ENCODE data around the gene PDE4D.

The PDE4D gene

DNA sequence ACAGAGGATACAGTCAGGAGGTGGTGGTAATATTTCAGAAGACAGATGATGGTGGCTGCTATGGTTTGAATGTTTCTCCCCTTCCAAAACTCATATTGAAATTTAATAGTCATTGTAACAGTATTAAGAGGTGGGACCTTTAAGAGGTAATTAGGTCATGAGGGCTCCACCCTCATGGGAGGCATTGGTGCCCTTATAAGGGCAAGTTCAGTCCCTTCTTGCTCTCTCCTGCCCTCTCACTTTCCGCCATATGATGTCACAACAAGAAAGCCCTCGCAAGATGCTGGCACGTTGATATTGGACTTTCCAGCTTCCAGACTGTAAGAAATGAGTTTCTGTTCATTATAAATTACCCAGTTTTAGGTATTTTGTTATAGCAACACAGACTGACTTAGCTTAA, 274.9 kb downstream of the PDE4D start:
- DNase-seq = no peak
- H3K27ac ChIP-seq (ENCODE audit: low read length) = no peak overlapping the region
- H3K36me3 ChIP-seq (replicated peaks; ENCODE audit: insufficient read depth, low read length) = no peaks in the 10 kb centered on the region
- H3K79me2 ChIP-seq (ENCODE audit: low read length) = no peaks in the 10 kb centered on the region
- no peak overlapping the region for H2AFZ ChIP-seq (ENCODE audit: low read length)
- H4K20me1 ChIP-seq (ENCODE audit: insufficient read depth, low read length) = no peaks in the 10 kb centered on the region
- no peak for TF ChIP-seq EZH2 (optimal IDR thresholded peaks at IDR 0.05; ENCODE audit: low read depth, low read length)
- no peak for TF ChIP-seq EZH2phosphoT487 (IDR thresholded peaks at IDR 0.05; ENCODE audit: low read length)
- TF ChIP-seq, protein P1, sequence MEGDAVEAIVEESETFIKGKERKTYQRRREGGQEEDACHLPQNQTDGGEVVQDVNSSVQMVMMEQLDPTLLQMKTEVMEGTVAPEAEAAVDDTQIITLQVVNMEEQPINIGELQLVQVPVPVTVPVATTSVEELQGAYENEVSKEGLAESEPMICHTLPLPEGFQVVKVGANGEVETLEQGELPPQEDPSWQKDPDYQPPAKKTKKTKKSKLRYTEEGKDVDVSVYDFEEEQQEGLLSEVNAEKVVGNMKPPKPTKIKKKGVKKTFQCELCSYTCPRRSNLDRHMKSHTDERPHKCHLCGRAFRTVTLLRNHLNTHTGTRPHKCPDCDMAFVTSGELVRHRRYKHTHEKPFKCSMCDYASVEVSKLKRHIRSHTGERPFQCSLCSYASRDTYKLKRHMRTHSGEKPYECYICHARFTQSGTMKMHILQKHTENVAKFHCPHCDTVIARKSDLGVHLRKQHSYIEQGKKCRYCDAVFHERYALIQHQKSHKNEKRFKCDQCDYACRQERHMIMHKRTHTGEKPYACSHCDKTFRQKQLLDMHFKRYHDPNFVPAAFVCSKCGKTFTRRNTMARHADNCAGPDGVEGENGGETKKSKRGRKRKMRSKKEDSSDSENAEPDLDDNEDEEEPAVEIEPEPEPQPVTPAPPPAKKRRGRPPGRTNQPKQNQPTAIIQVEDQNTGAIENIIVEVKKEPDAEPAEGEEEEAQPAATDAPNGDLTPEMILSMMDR (IDR thresholded peaks at IDR 0.05; ENCODE audit: low read length) = no peak
- no peak overlapping the region for H3K4me3 ChIP-seq (ENCODE audit: low read length)
- H3K9ac ChIP-seq (ENCODE audit: low read length) = no peak overlapping the region
- no peaks in the 10 kb centered on the region for H3F3A ChIP-seq (ENCODE audit: insufficient read depth, low read length)
- no peak overlapping the region for H3K4me2 ChIP-seq (ENCODE audit: low read depth, low read length)
- peaks cover 19% of the 10 kb centered on the region; the same call in 1 of the 2 replicates for H3K4me1 ChIP-seq (ENCODE audit: low read length)
- no peaks in the 10 kb centered on the region for H3K9me3 ChIP-seq (replicated peaks; ENCODE audit: insufficient read depth, low read length)
- no peaks in the 10 kb centered on the region for H3K27me3 ChIP-seq (replicated peaks; ENCODE audit: insufficient read depth, low read length)
- H3K9me2 ChIP-seq (replicated peaks; ENCODE audit: insufficient read depth, low read length) = no peaks in the 10 kb centered on the region

DNA sequence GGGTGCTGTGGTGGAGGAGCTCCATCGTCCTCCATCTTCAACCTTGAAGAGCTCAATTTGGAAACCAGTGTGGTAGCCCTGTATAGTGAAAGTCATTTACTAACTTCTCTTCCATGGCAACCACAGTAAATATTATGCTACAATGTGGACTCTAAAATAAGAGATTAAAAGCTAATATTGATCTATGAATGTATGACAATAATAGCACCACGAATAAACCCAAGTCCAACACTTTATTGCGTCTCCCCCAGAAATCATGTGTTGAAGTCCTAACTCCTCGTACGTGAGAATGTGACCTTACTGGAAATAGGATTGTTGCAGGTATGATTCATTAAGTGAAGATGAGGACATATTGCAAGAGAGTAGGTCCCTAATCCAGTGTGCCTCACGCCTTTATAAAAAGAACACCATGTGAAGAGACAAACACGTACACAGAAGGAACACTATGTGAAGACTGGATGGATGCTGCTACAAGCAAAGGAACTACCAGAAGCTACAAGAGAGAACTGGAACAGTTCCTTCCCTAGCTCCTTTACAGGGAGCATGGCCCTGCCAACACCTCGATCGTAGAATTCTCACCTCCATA, 276.2 kb downstream of the PDE4D start:
- no peak overlapping the region for H3K9ac ChIP-seq (ENCODE audit: low read length)
- no peaks in the 10 kb centered on the region for H3K9me2 ChIP-seq (replicated peaks; ENCODE audit: insufficient read depth, low read length)
- H3K4me3 ChIP-seq (ENCODE audit: low read length) = no peak overlapping the region
- H3K4me1 ChIP-seq (ENCODE audit: low read length) = peaks cover 19% of the 10 kb centered on the region; the same call in 1 of the 2 replicates
- no peaks in the 10 kb centered on the region for H3K9me3 ChIP-seq (replicated peaks; ENCODE audit: insufficient read depth, low read length)
- H4K20me1 ChIP-seq (ENCODE audit: insufficient read depth, low read length) = no peaks in the 10 kb centered on the region
- no peaks in the 10 kb centered on the region for H3K27me3 ChIP-seq (replicated peaks; ENCODE audit: insufficient read depth, low read length)
- no peaks in the 10 kb centered on the region for H3F3A ChIP-seq (ENCODE audit: insufficient read depth, low read length)
- H2AFZ ChIP-seq (ENCODE audit: low read length) = no peak overlapping the region
- no peaks in the 10 kb centered on the region for H3K79me2 ChIP-seq (ENCODE audit: low read length)
- no peaks in the 10 kb centered on the region for H3K36me3 ChIP-seq (replicated peaks; ENCODE audit: insufficient read depth, low read length)
- DNase-seq = no peak
- H3K27ac ChIP-seq (ENCODE audit: low read length) = no peak overlapping the region
- no peak overlapping the region for H3K4me2 ChIP-seq (ENCODE audit: low read depth, low read length)
- TF ChIP-seq EZH2 (optimal IDR thresholded peaks at IDR 0.05; ENCODE audit: low read depth, low read length) (no peak), EZH2phosphoT487 (IDR thresholded peaks at IDR 0.05; ENCODE audit: low read length) (no peak)

DNA sequence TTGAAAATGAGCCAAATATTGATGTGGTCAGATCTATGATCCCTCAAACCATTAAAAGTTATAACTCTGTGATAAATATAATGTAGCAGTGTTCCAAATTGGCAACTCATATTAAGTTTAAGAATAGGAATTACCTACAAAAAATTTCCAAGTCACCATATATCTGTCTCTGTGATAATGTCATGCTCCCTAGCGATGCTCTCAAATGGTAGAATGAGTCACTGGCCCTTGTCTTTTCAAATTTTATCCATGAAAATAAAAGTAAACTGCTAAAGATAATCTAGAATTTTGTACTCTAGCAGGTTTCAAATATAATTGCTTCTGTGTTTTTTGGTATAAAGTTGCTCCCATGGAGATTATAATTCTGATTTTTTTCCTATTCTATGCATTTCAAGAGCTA, 277.1 kb downstream of the PDE4D start:
- Histone ChIP-seq H3K36me3 (replicated peaks; ENCODE audit: insufficient read depth, low read length) (no peaks in the 10 kb centered on the region), H3K9me3 (replicated peaks; ENCODE audit: insufficient read depth, low read length) (no peaks in the 10 kb centered on the region), H3K9me2 (replicated peaks; ENCODE audit: insufficient read depth, low read length) (no peaks in the 10 kb centered on the region), H3K79me2 (ENCODE audit: low read length) (no peaks in the 10 kb centered on the region), H3K4me3 (ENCODE audit: low read length) (no peak overlapping the region), H3K27ac (ENCODE audit: low read length) (no peak overlapping the region), H2AFZ (ENCODE audit: low read length) (no peak overlapping the region), H3F3A (ENCODE audit: insufficient read depth, low read length) (no peaks in the 10 kb centered on the region), H3K4me2 (ENCODE audit: low read depth, low read length) (no peak overlapping the region), H3K9ac (ENCODE audit: low read length) (no peak overlapping the region), H3K4me1 (ENCODE audit: low read length) (peaks cover 19% of the 10 kb centered on the region; the same call in 1 of the 2 replicates), H4K20me1 (ENCODE audit: insufficient read depth, low read length) (no peaks in the 10 kb centered on the region), H3K27me3 (replicated peaks; ENCODE audit: insufficient read depth, low read length) (no peaks in the 10 kb centered on the region)
- TF ChIP-seq, protein P1 (IDR thresholded peaks at IDR 0.05; ENCODE audit: low read length) = no peak
- TF ChIP-seq EZH2 (optimal IDR thresholded peaks at IDR 0.05; ENCODE audit: low read depth, low read length) = no peak
- no peak for TF ChIP-seq EZH2phosphoT487 (IDR thresholded peaks at IDR 0.05; ENCODE audit: low read length)
- DNase-seq = no peak

DNA sequence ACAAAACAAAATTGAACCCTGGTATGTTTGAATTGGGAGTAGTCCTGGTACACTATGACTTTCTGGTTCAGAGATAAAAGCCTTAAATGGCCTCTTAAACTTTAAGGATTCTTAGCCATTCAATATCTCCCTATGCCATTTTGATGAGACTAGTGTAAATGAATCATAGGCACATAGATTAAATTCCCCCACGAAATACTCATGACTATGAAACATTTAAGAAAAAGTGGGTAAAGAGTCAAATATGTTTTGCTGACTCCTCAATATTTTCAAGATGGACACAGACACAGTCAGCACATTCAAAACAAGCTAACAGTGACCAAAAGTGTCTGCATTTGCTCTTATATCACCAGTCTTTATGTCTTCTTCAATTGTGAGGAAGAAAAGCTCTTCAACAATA, 278.3 kb downstream of the PDE4D start:
- no peak overlapping the region for H2AFZ ChIP-seq (ENCODE audit: low read length)
- no peak overlapping the region for H3K9ac ChIP-seq (ENCODE audit: low read length)
- H3K4me3 ChIP-seq (ENCODE audit: low read length) = no peak overlapping the region
- no peaks in the 10 kb centered on the region for H3K27me3 ChIP-seq (replicated peaks; ENCODE audit: insufficient read depth, low read length)
- no peak overlapping the region for H3K4me2 ChIP-seq (ENCODE audit: low read depth, low read length)
- no peaks in the 10 kb centered on the region for H3F3A ChIP-seq (ENCODE audit: insufficient read depth, low read length)
- peaks cover 12% of the 10 kb centered on the region; the same call in 1 of the 2 replicates for H3K4me1 ChIP-seq (ENCODE audit: low read length)
- H3K27ac ChIP-seq (ENCODE audit: low read length) = no peak overlapping the region
- no peak for DNase-seq
- no peaks in the 10 kb centered on the region for H4K20me1 ChIP-seq (ENCODE audit: insufficient read depth, low read length)
- H3K9me3 ChIP-seq (replicated peaks; ENCODE audit: insufficient read depth, low read length) = no peaks in the 10 kb centered on the region
- no peaks in the 10 kb centered on the region for H3K36me3 ChIP-seq (replicated peaks; ENCODE audit: insufficient read depth, low read length)
- no peaks in the 10 kb centered on the region for H3K9me2 ChIP-seq (replicated peaks; ENCODE audit: insufficient read depth, low read length)
- TF ChIP-seq, protein P1 (IDR thresholded peaks at IDR 0.05; ENCODE audit: low read length) = no peak
- TF ChIP-seq EZH2phosphoT487 (IDR thresholded peaks at IDR 0.05; ENCODE audit: low read length) (no peak), EZH2 (optimal IDR thresholded peaks at IDR 0.05; ENCODE audit: low read depth, low read length) (no peak)
- no peaks in the 10 kb centered on the region for H3K79me2 ChIP-seq (ENCODE audit: low read length)

Data from MM.1S (cell line).